Activated CD4-positive, alpha-beta T cell treated with anti-CD3 and anti-CD28 coated beads, Interleukin-2, Interleukin-4, amounts not matched to agents 100 ng/mL and 50 ng/mL, durations not matched to agents 16 hours and 8 hours (primary cell): ENCODE measurements around the gene SPAG7.
A peak's percentile ranks its signal among the peaks of the same experiment; 100 is the strongest.

Source experiments
- DNase-seq: peaks from one replicate; pipeline ENCODE4 v3.0.0-alpha.2; 2020; ENCODE audit warnings: low spot score

SPAG7 gene

GRCh38 chr17:4950075-4950745 is 17.4 kb downstream of the SPAG7 start:
- peak; percentile 29 for DNase-seq

- DNase-seq: peak; percentile 85
These were observed 18.1 kb downstream of the SPAG7 start for GRCh38 chr17:4949321-4950074.

- peak; percentile 80 for DNase-seq
These were observed 18.7 kb downstream of the SPAG7 start for GRCh38 chr17:4948931-4949320.

GRCh38 chr17:4948166-4948930 is 19.3 kb downstream of the SPAG7 start, which contains the start of gene PFN1:
Gene PFN1 (minus strand): TSS chr17:4948530. CDS start chr17:4948394, 136 bp downstream.
- peak; percentile 94 for DNase-seq

- peak; percentile 81 for DNase-seq
These were observed 20.0 kb downstream of the SPAG7 start for GRCh38 chr17:4947411-4948165.

- no peak for DNase-seq
These were observed 20.6 kb downstream of the SPAG7 start for GRCh38 chr17:4947010-4947410.

- peak; percentile 19 for DNase-seq
These were observed 21.2 kb downstream of the SPAG7 start for GRCh38 chr17:4946312-4946976.

- DNase-seq: no peak
These were observed 21.7 kb downstream of the SPAG7 start for GRCh38 chr17:4945944-4946280.

GRCh38 chr17:4945176-4945943 is 22.3 kb downstream of the SPAG7 start:
- peak; percentile 92 for DNase-seq

GRCh38 chr17:4944554-4945175 is 23.0 kb downstream of the SPAG7 start:
- DNase-seq: peak; percentile 32

- DNase-seq: peak; percentile 86
These were observed 23.5 kb downstream of the SPAG7 start for GRCh38 chr17:4944163-4944553.

- DNase-seq: no peak
These were observed 24.7 kb downstream of the SPAG7 start for GRCh38 chr17:4942760-4943508.

GRCh38 chr17:4941319-4941610 is 26.4 kb downstream of the SPAG7 start:
- no peak for DNase-seq

- DNase-seq: peak; percentile 56
These were observed 26.9 kb downstream of the SPAG7 start for GRCh38 chr17:4940555-4941318.

GRCh38 chr17:4939796-4940554 is 27.6 kb downstream of the SPAG7 start, which contains the start of the genes RNF167 and SLC25A11:
Gene RNF167 (plus strand): TSS chr17:4940268. CDS start chr17:4940910, 642 bp downstream.
Gene SLC25A11 (minus strand): TSS chr17:4940046. CDS start chr17:4939910, 136 bp downstream.
- DNase-seq: peak; percentile 99

- no peak for DNase-seq
These were observed 28.1 kb downstream of the SPAG7 start for GRCh38 chr17:4939546-4939795.

- DNase-seq: peak; percentile 21
These were observed 28.7 kb downstream of the SPAG7 start for GRCh38 chr17:4938688-4939545.
